Urinary bladder (tissue), 4 donors: ENCODE results near the gene RLBP1. TPM values are rescaled to one million over a fixed set of nuclear protein-coding genes. Genes with fewer than 3 reads are reported as not detected.

Experiments used
- DNase-seq: peaks from one replicate; pipeline ENCODE4 v3.0.0-alpha.2; 2015; ENCODE audit errors: extremely low spot score
- H3K27ac ChIP-seq: one replicate; pipeline ENCODE4 v1.5.1; 2013; ENCODE audit warnings: low read depth, mild to moderate bottlenecking, moderate library complexity
- H3K36me3 ChIP-seq: one replicate; pipeline ENCODE4 v1.6.1; 2013; ENCODE audit warnings: mild to moderate bottlenecking, moderate library complexity; ENCODE audit not compliant: insufficient read depth
- H3K4me1 ChIP-seq: one replicate; pipeline ENCODE4 v1.6.1; 2013; ENCODE audit warnings: mild to moderate bottlenecking, moderate library complexity; ENCODE audit not compliant: insufficient read depth
- H3K4me3 ChIP-seq: one replicate; pipeline ENCODE4 v1.5.1; 2013; ENCODE audit warnings: low read depth, low read length
- WGBS: extraction: QIAGEN DNeasy Blood & Tissue Kit; methylation state at CpG from one replicate; pipeline ENCODE4 v1.1.7; 2013; 5-methylcytosine and 5-hydroxymethylcytosine counted together
- polyA plus RNA-seq: library from polyadenylated mRNA; stranded (reverse); fragments of 200-250 nt; gene quantifications from one replicate; pipeline ENCODE4 v1.2.3, GENCODE V29; 2013
- total RNA-seq: library from RNA; depleted of rRNA; stranded (reverse); fragments of >200 nt; gene quantifications from one replicate; pipeline ENCODE4 v1.2.3, GENCODE V29; 2014
- donor health status: healthy with polysubstance abuse.
- donor health status: healthy.

RLBP1 gene
- total and polyA plus RNA-seq, 2 donors: not detected

- Histone ChIP-seq H3K4me3 (no peak overlapping the region), H3K36me3 (no peaks in the 10 kb centered on the region), H3K4me1 (no peaks in the 10 kb centered on the region), H3K27ac (no peak overlapping the region)
- 77% methylated on average over 5 of the region's 5 CpGs for WGBS
- no peak for DNase-seq
Observed at GRCh38 chr15:89179966-89180875, 41.2 kb downstream of the RLBP1 start.

GRCh38 chr15:89178307-89178977 is 42.9 kb downstream of the RLBP1 start:
- WGBS: 85% methylated on average over 11 of the region's 11 CpGs
- no peak overlapping the region for H3K4me3 ChIP-seq
- H3K4me1 ChIP-seq: no peaks in the 10 kb centered on the region
- no peak for DNase-seq
- H3K27ac ChIP-seq: no peak overlapping the region
- no peaks in the 10 kb centered on the region for H3K36me3 ChIP-seq

- Histone ChIP-seq H3K36me3 (no peaks in the 10 kb centered on the region), H3K4me3 (no peak overlapping the region), H3K4me1 (no peaks in the 10 kb centered on the region), H3K27ac (no peak overlapping the region)
- peak; percentile 55 for DNase-seq
- 9% methylated on average over 6 of the region's 6 CpGs for WGBS
Observed at GRCh38 chr15:89177633-89178306, 43.6 kb downstream of the RLBP1 start.

- DNase-seq: no peak
- Histone ChIP-seq H3K4me1 (no peaks in the 10 kb centered on the region), H3K36me3 (no peaks in the 10 kb centered on the region), H3K4me3 (no peak overlapping the region), H3K27ac (no peak overlapping the region)
- WGBS: 95% methylated on average over 12 of the region's 12 CpGs
Observed at GRCh38 chr15:89177116-89177515, 44.3 kb downstream of the RLBP1 start.

GRCh38 chr15:89175617-89176191 is 45.7 kb downstream of the RLBP1 start:
- 89% methylated on average over 13 of the region's 13 CpGs for WGBS
- no peaks in the 10 kb centered on the region for H3K36me3 ChIP-seq
- no peak overlapping the region for H3K4me3 ChIP-seq
- DNase-seq: no peak
- no peak overlapping the region for H3K27ac ChIP-seq
- no peaks in the 10 kb centered on the region for H3K4me1 ChIP-seq

- Histone ChIP-seq H3K4me3 (no peak overlapping the region), H3K27ac (no peak overlapping the region), H3K36me3 (no peaks in the 10 kb centered on the region), H3K4me1 (no peaks in the 10 kb centered on the region)
- WGBS: 72% methylated on average over 5 of the region's 5 CpGs
- DNase-seq: no peak
Observed at GRCh38 chr15:89174476-89174875, 46.9 kb downstream of the RLBP1 start.

- WGBS: 81% methylated on average over 2 of the region's 2 CpGs
Observed at GRCh38 chr15:89172921-89173320, 48.5 kb downstream of the RLBP1 start.

GRCh38 chr15:89171136-89172072 is 50.0 kb downstream of the RLBP1 start:
- no peaks in the 10 kb centered on the region for H3K36me3 ChIP-seq
- 73% methylated on average over 12 of the region's 12 CpGs for WGBS
- no peak overlapping the region for H3K4me3 ChIP-seq
- no peak overlapping the region for H3K27ac ChIP-seq
- H3K4me1 ChIP-seq: no peaks in the 10 kb centered on the region
- no peak for DNase-seq

More at GRCh38 chr15:89172921-89173320, 48.5 kb downstream of the RLBP1 start:
- no peak overlapping the region for H3K27ac ChIP-seq
- DNase-seq: no peak
- H3K4me3 ChIP-seq: no peak overlapping the region
- H3K4me1 ChIP-seq: no peaks in the 10 kb centered on the region
- no peaks in the 10 kb centered on the region for H3K36me3 ChIP-seq

GRCh38 chr15:89170364-89170763 is 51.0 kb downstream of the RLBP1 start:
- Histone ChIP-seq H3K36me3 (no peaks in the 10 kb centered on the region), H3K4me1 (no peaks in the 10 kb centered on the region), H3K27ac (no peak overlapping the region), H3K4me3 (no peak overlapping the region)
- no peak for DNase-seq
- 100% methylated on average over 3 of the region's 3 CpGs for WGBS

- DNase-seq: no peak
Observed at GRCh38 chr15:89168316-89168833, 53.0 kb downstream of the RLBP1 start.

GRCh38 chr15:89167267-89168176 is 53.9 kb downstream of the RLBP1 start:
- H3K4me3 ChIP-seq: no peak overlapping the region
- 68% methylated on average over 7 of the region's 7 CpGs for WGBS
- no peaks in the 10 kb centered on the region for H3K36me3 ChIP-seq
- no peak for DNase-seq
- H3K27ac ChIP-seq: no peak overlapping the region
- no peaks in the 10 kb centered on the region for H3K4me1 ChIP-seq

More at GRCh38 chr15:89168316-89168833, 53.0 kb downstream of the RLBP1 start:
- Histone ChIP-seq H3K36me3 (no peaks in the 10 kb centered on the region), H3K27ac (no peak overlapping the region), H3K4me3 (no peak overlapping the region), H3K4me1 (no peaks in the 10 kb centered on the region)

- Histone ChIP-seq H3K4me3 (no peak overlapping the region), H3K27ac (no peak overlapping the region), H3K36me3 (no peaks in the 10 kb centered on the region), H3K4me1 (no peaks in the 10 kb centered on the region)
- WGBS: 50% methylated on average over 2 of the region's 2 CpGs
- DNase-seq: no peak
Observed at GRCh38 chr15:89165677-89166076, 55.7 kb downstream of the RLBP1 start.
